Kidney (tissue), 14 donors: ENCODE results near the gene RSPO1. TPM values are rescaled to one million over a fixed set of nuclear protein-coding genes. Genes with fewer than 3 reads are reported as not detected.
A peak's percentile ranks its signal among the peaks of the same experiment; 100 is the strongest.

ENCODE experiments used
- DNase-seq, 5 donors: peaks; one replicate each; pipeline ENCODE4 v3.0.0-alpha.2; 2013 to 2020
- FAIRE-seq: peaks from 2 replicates; lab custom pipeline; 2012; peaks lifted over from hg19 to GRCh38; lab: Jason Lieb, UNC
- H3K27ac ChIP-seq, 2 donors: one replicate each; pipeline ENCODE4 v1.7.0; 2013; ENCODE audit warnings: low read depth in 2 of 2, low read length in 2 of 2, inconsistent platforms in 1 of 2
- H3K27me3 ChIP-seq: one replicate; pipeline ENCODE4 v1.7.1; 2013; ENCODE audit warnings: low read length, inconsistent platforms; ENCODE audit not compliant: control insufficient read depth, insufficient read depth
- H3K36me3 ChIP-seq, 3 donors: one replicate each; pipeline versions ENCODE4 v1.7.0 to v1.7.1; 2013; ENCODE audit warnings: low read length in 3 of 3, control low read depth in 1 of 3, inconsistent platforms in 1 of 3; ENCODE audit not compliant: insufficient read depth in 3 of 3, control insufficient read depth in 2 of 3
- H3K4me1 ChIP-seq, 3 donors: one replicate each; pipeline versions ENCODE4 v1.7.0 to v1.7.1; 2013; ENCODE audit warnings: low read length in 3 of 3, inconsistent platforms in 1 of 3, low read depth in 1 of 3; ENCODE audit not compliant: control insufficient read depth in 2 of 3, insufficient read depth in 2 of 3
- H3K4me3 ChIP-seq, 3 donors: one replicate each; pipeline versions ENCODE4 v1.7.0 to v1.8.1; 2013; ENCODE audit warnings: low read length in 3 of 3, control low read depth in 1 of 3, inconsistent platforms in 1 of 3
- H3K9ac ChIP-seq, 3 donors: one replicate each; pipeline versions ENCODE4 v1.7.0 to v1.7.1; 2013; ENCODE audit warnings: low read length in 3 of 3, control low read depth in 1 of 3, inconsistent platforms in 1 of 3
- H3K9me3 ChIP-seq, 3 donors: one replicate each; pipeline versions ENCODE4 v1.7.0 to v1.7.1; 2013; ENCODE audit warnings: low read length in 3 of 3, control low read depth in 1 of 3, inconsistent platforms in 1 of 3; ENCODE audit not compliant: control insufficient read depth in 2 of 3, insufficient read depth in 1 of 3
- CTCF ChIP-seq: IDR thresholded peaks from 3 replicates; pipeline ENCODE4 v1.5.1; 2012; ENCODE audit warnings: mild to moderate bottlenecking, moderate library complexity, borderline replicate concordance; ENCODE audit not compliant: insufficient read depth; ENCODE audit errors: extremely low read depth
- intact Hi-C: fragments of 100-400 bp; cut with DNase I; formaldehyde crosslinking; loops from one replicate; pipeline ENCODE4 v1.11.1; 2022
- polyA plus RNA-seq: library from polyadenylated mRNA; stranded (reverse); fragments of 350-450 nt; fragmentation: Illumina TruSeq; extraction: RNeasy Lipid Tissue Mini Kit (QIAGEN cat#74804); gene quantifications from one replicate; pipeline ENCODE4 v1.2.3, GENCODE V29; 2014; ENCODE audit warnings: low read depth, low replicate concordance; ENCODE audit not compliant: insufficient read depth
- total RNA-seq: library from RNA; stranded (reverse); fragmentation: NEBNext Ultra II Directional; extraction: Animal tissue kit (Norgen Biotek cat#: 25700); gene quantifications from one replicate; pipeline ENCODE4 v1.2.1, GENCODE V29; 2021
- donor health status: control.
- donor health status: control.
- donor health status: control.
- donor health status: control.
- donor health status: control.
- donor health status: DM: yes; HTN: yes; CAD: no.
- donor health status: Normal renal cell carcinoma (clear cell type).

Gene RSPO1
- total and polyA plus RNA-seq, 2 donors from 2014 or later = 0.19 to 0.26 TPM

- no peaks in the 10 kb centered on the region for H3K27me3 ChIP-seq
- H3K4me1 ChIP-seq = no peaks in the 10 kb centered on the region
- H3K36me3 ChIP-seq = no peaks in the 10 kb centered on the region
- DNase-seq (peak in 1 of 5 donors; percentile 37), FAIRE-seq (no peak)
- no peaks in the 10 kb centered on the region for H3K9me3 ChIP-seq
- H3K9ac ChIP-seq = no peak overlapping the region
- no peak for TF ChIP-seq CTCF
- intact Hi-C loops = no loop called here
- H3K27ac ChIP-seq = no peak overlapping the region
- H3K4me3 ChIP-seq = no peak overlapping the region
Observed at GRCh38 chr1:37661401-37661800, 26.7 kb upstream of the RSPO1 start.

GRCh38 chr1:37660664-37661063, 26.0 kb upstream of the RSPO1 start:
- H3K4me1 ChIP-seq = no peaks in the 10 kb centered on the region
- no peak overlapping the region for H3K27ac ChIP-seq
- H3K9ac ChIP-seq = no peak overlapping the region
- TF ChIP-seq CTCF = no peak
- no peaks in the 10 kb centered on the region for H3K27me3 ChIP-seq
- H3K36me3 ChIP-seq = no peaks in the 10 kb centered on the region
- no peak overlapping the region for H3K4me3 ChIP-seq
- DNase-seq (peak in 2 of 5 donors; percentile 18 to 39), FAIRE-seq (no peak)
- intact Hi-C loops = no loop called here
- no peaks in the 10 kb centered on the region for H3K9me3 ChIP-seq

GRCh38 chr1:37658486-37658885, 23.8 kb upstream of the RSPO1 start:
- H3K27ac ChIP-seq = no peak overlapping the region
- FAIRE-seq (no peak), DNase-seq (no peak)
- intact Hi-C loops = no loop called here
- H3K27me3 ChIP-seq = no peaks in the 10 kb centered on the region
- H3K4me1 ChIP-seq = no peaks in the 10 kb centered on the region
- H3K4me3 ChIP-seq = no peak overlapping the region
- H3K9me3 ChIP-seq = no peaks in the 10 kb centered on the region
- no peak for TF ChIP-seq CTCF
- no peaks in the 10 kb centered on the region for H3K36me3 ChIP-seq
- no peak overlapping the region for H3K9ac ChIP-seq
